ENCODE results near the gene SCIN. TPM values are rescaled to one million over a fixed set of nuclear protein-coding genes. Genes with fewer than 3 reads are reported as not detected.

Gene SCIN
- polyA plus RNA-seq, 1 donor from 2014 or later: 0.53 TPM

DNA sequence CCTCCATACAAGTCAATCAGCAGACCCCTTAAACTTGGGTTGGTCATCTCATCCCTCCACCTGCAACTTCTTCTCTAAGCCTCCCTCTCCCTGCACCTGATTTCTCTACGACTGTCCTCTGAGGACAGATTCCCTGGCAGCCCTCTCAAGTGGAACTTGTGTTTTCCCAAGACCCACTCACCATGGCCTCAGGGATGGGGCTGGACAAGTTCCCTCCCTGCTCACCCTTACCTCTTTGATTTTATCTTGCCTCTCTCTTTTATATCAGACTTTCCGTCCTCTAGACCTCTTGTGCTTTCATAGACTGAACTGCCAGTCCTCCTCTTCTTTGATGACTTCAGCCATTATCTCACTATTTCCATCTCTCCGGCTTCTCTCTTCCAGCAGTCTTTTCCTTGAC, 70.7 kb downstream of the SCIN start:
- Histone ChIP-seq H3K9ac (ENCODE audit: low read length) (no peak overlapping the region), H3K79me2 (replicated peaks; ENCODE audit: insufficient read depth, low read length) (no peaks in the 10 kb centered on the region), H3K27ac (ENCODE audit: low read length) (no peak overlapping the region), H2AFZ (ENCODE audit: low read depth, low read length) (no peak overlapping the region), H3K4me3 (ENCODE audit: low read length) (no peak overlapping the region), H3K9me3 (ENCODE audit: low read length) (no peaks in the 10 kb centered on the region), H3K4me2 (ENCODE audit: low read length) (no peak overlapping the region), H3K27me3 (ENCODE audit: insufficient read depth, low read depth, low read length) (no peaks in the 10 kb centered on the region), H3F3A (ENCODE audit: insufficient read depth, low read length, poor library complexity, severe bottlenecking) (no peaks in the 10 kb centered on the region), H3K36me3 (ENCODE audit: insufficient read depth, low read length) (no peaks in the 10 kb centered on the region), H3K9me2 (ENCODE audit: insufficient read depth, low read length) (no peaks in the 10 kb centered on the region), H4K20me1 (ENCODE audit: insufficient read depth) (no peaks in the 10 kb centered on the region)
- no peak for TF ChIP-seq REST (IDR thresholded peaks at IDR 0.05; ENCODE audit: borderline replicate concordance)
- no peak for TF ChIP-seq CTCF (IDR thresholded peaks at IDR 0.05; ENCODE audit: poor library complexity, severe bottlenecking)
- no peak for TF ChIP-seq RAD21 (conservative IDR thresholded peaks at IDR 0.05)
- TF ChIP-seq EP300 (conservative IDR thresholded peaks at IDR 0.05; ENCODE audit: poor library complexity, severe bottlenecking): no peak
- no peak for TF ChIP-seq TAF1 (IDR thresholded peaks at IDR 0.05; ENCODE audit: low read depth)
- TF ChIP-seq EZH2 (IDR thresholded peaks at IDR 0.05; ENCODE audit: borderline replicate concordance, insufficient read depth, low read length, poor library complexity, severe bottlenecking): no peak
- TF ChIP-seq POLR2AphosphoS5 (IDR thresholded peaks at IDR 0.05): no peak

DNA sequence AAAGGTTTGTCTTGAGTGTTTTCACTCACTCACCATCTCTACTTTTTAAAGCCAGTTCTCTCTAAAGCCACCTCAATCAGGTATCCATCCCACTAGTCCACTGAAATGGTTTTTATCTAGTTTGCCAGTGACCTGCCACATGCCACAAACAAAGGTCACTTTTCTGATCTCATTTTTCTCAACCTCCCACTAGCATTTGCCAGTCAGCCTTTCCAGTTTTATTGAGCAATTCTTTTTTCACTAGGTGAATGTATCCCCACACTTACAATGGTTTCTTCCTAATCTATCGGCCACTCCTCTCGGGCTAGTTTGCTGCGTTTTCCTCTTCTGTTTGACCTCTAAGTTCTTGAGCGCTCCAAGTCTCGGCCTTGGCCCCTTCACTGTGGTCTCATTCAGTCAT, 72.0 kb downstream of the SCIN start:
- H3K36me3 ChIP-seq (ENCODE audit: insufficient read depth, low read length): no peaks in the 10 kb centered on the region
- H3K9me2 ChIP-seq (ENCODE audit: insufficient read depth, low read length): no peaks in the 10 kb centered on the region
- no peaks in the 10 kb centered on the region for H3F3A ChIP-seq (ENCODE audit: insufficient read depth, low read length, poor library complexity, severe bottlenecking)
- H4K20me1 ChIP-seq (ENCODE audit: insufficient read depth): no peaks in the 10 kb centered on the region
- H3K9ac ChIP-seq (ENCODE audit: low read length): no peak overlapping the region
- no peak overlapping the region for H3K27ac ChIP-seq (ENCODE audit: low read length)
- no peak overlapping the region for H3K4me2 ChIP-seq (ENCODE audit: low read length)
- TF ChIP-seq MXI1 (conservative IDR thresholded peaks at IDR 0.05; ENCODE audit: poor library complexity, severe bottlenecking): no peak
- no peak for TF ChIP-seq REST (IDR thresholded peaks at IDR 0.05; ENCODE audit: borderline replicate concordance)
- no peak for TF ChIP-seq RAD21 (conservative IDR thresholded peaks at IDR 0.05)
- no peak for TF ChIP-seq POLR2AphosphoS5 (IDR thresholded peaks at IDR 0.05)
- no peak for TF ChIP-seq CTCF (IDR thresholded peaks at IDR 0.05; ENCODE audit: poor library complexity, severe bottlenecking)
- no peak for TF ChIP-seq EP300 (conservative IDR thresholded peaks at IDR 0.05; ENCODE audit: poor library complexity, severe bottlenecking)
- no peak for TF ChIP-seq SMC3 (conservative IDR thresholded peaks at IDR 0.05; ENCODE audit: poor library complexity)
- no peak for TF ChIP-seq EZH2 (IDR thresholded peaks at IDR 0.05; ENCODE audit: borderline replicate concordance, insufficient read depth, low read length, poor library complexity, severe bottlenecking)
- TF ChIP-seq TAF1 (IDR thresholded peaks at IDR 0.05; ENCODE audit: low read depth): no peak
- no peak overlapping the region for H2AFZ ChIP-seq (ENCODE audit: low read depth, low read length)
- H3K4me3 ChIP-seq (ENCODE audit: low read length): no peak overlapping the region
- H3K27me3 ChIP-seq (ENCODE audit: insufficient read depth, low read depth, low read length): no peaks in the 10 kb centered on the region
- H3K9me3 ChIP-seq (ENCODE audit: low read length): no peaks in the 10 kb centered on the region
- no peaks in the 10 kb centered on the region for H3K79me2 ChIP-seq (replicated peaks; ENCODE audit: insufficient read depth, low read length)

Data from neural cell (in vitro differentiated cells).